Nephron progenitor cell (in vitro differentiated cells): Measurements from ENCODE around the gene ACKR3.

Experiments
- DNase-seq: peaks from one replicate; pipeline ENCODE4 v3.0.0; 2021
- H3K27ac Mint-ChIP-seq: 2 replicates; pipeline ENCODE4 v1.8.0; 2021; ENCODE audit warnings: mild to moderate bottlenecking, moderate library complexity, mixed read lengths
- H3K27me3 Mint-ChIP-seq: 2 replicates; pipeline ENCODE4 v1.8.0; 2021; ENCODE audit warnings: mild to moderate bottlenecking, low read depth, mixed read lengths; ENCODE audit not compliant: poor library complexity
- H3K36me3 Mint-ChIP-seq: 2 replicates; pipeline ENCODE4 v1.8.0; 2021; ENCODE audit warnings: low read depth, mixed read lengths
- H3K4me1 Mint-ChIP-seq: 2 replicates; pipeline ENCODE4 v1.8.0; 2021; ENCODE audit warnings: mixed read lengths
- H3K4me3 Mint-ChIP-seq: 2 replicates; pipeline ENCODE4 v1.8.0; 2021; ENCODE audit warnings: mild to moderate bottlenecking, moderate library complexity, mixed read lengths
- H3K9me3 Mint-ChIP-seq: 2 replicates; pipeline ENCODE4 v1.8.0; 2021; ENCODE audit warnings: mild to moderate bottlenecking, moderate library complexity, mixed read lengths
- CTCF ChIP-seq: fragments of 200-600 bp; sonication (generic); IDR thresholded peaks from 2 replicates; pipeline ENCODE4 v1.5.0; 2021; ENCODE audit warnings: antibody characterized with exemption

The ACKR3 gene

GRCh38 chr2:236569573-236569973 lies at the start of gene ACKR3:
ACKR3 (plus strand) TSS chr2:236569825; CDS start chr2:236580466, 10,641 bp downstream.
- H3K27me3 Mint-ChIP-seq, result peaks cover 44% of the 10 kb centered on the region
- no peak for TF ChIP-seq CTCF

GRCh38 chr2:236521556-236521955 lies 48.1 kb upstream of the ACKR3 start:
- H3K27ac Mint-ChIP-seq, result no peak overlapping the region
- peaks cover 4% of the 10 kb centered on the region for H3K36me3 Mint-ChIP-seq
- H3K4me1 Mint-ChIP-seq, result peaks cover 6% of the 10 kb centered on the region
- DNase-seq, result no peak
- H3K4me3 Mint-ChIP-seq, result no peak overlapping the region
- H3K9me3 Mint-ChIP-seq, result peaks cover 19% of the 10 kb centered on the region
- TF ChIP-seq CTCF, result no peak
- peaks cover 64% of the 10 kb centered on the region for H3K27me3 Mint-ChIP-seq

More at GRCh38 chr2:236569573-236569973, at the start of gene ACKR3:
- Mint-ChIP-seq H3K4me3 (peak within 1 kb of the TSS; percentile 85), H3K36me3 (no peaks in the 10 kb centered on the region), H3K4me1 (peaks cover 90% of the 10 kb centered on the region), H3K9me3 (no peaks in the 10 kb centered on the region), H3K27ac (peak within 1 kb of the TSS; percentile 62)
- peak; percentile 70 for DNase-seq

- no peak overlapping the region for H3K4me3 Mint-ChIP-seq
- H3K4me1 Mint-ChIP-seq, result peaks cover 23% of the 10 kb centered on the region
- no peak for TF ChIP-seq CTCF
- no peak overlapping the region for H3K27ac Mint-ChIP-seq
- no peak for DNase-seq
- peaks cover 58% of the 10 kb centered on the region for H3K27me3 Mint-ChIP-seq
- H3K36me3 Mint-ChIP-seq, result peaks cover 4% of the 10 kb centered on the region
- H3K9me3 Mint-ChIP-seq, result peaks cover 21% of the 10 kb centered on the region
Observed at GRCh38 chr2:236523249-236523648, 46.4 kb upstream of the ACKR3 start.

GRCh38 chr2:236525411-236525997 lies 44.1 kb upstream of the ACKR3 start:
- Mint-ChIP-seq H3K36me3 (peaks cover 4% of the 10 kb centered on the region), H3K9me3 (peaks cover 21% of the 10 kb centered on the region), H3K4me3 (no peak overlapping the region), H3K4me1 (peaks cover 40% of the 10 kb centered on the region), H3K27me3 (peaks cover 40% of the 10 kb centered on the region), H3K27ac (no peak overlapping the region)
- no peak for TF ChIP-seq CTCF
- DNase-seq, result no peak

GRCh38 chr2:236526455-236527158 lies 43.0 kb upstream of the ACKR3 start:
- Mint-ChIP-seq H3K4me3 (no peak overlapping the region), H3K27ac (peak overlapping the region; percentile 56), H3K4me1 (peaks cover 40% of the 10 kb centered on the region), H3K27me3 (peaks cover 44% of the 10 kb centered on the region), H3K9me3 (peaks cover 25% of the 10 kb centered on the region), H3K36me3 (peaks cover 4% of the 10 kb centered on the region)
- DNase-seq, result peak; percentile 29
- TF ChIP-seq CTCF, result peak; percentile 24
